GM19395 (cell line): Measurements from ENCODE around the gene FBXW2.
"Not testable (repeated sequence)": the region's sequence is repeated elsewhere in the genome, so short reads cannot be mapped to it uniquely, and the experiment has no call there.

ENCODE experiments used
- ATAC-seq: cut with Tn5 transposase; IDR thresholded peaks from one replicate; pipeline ENCODE4 v1.9.1; 2021; ENCODE audit warnings: mild to moderate bottlenecking, moderate library complexity; ENCODE audit not compliant: unreplicated experiment

FBXW2 gene

GRCh38 chr9:120746366-120746765 lies 46.9 kb downstream of the FBXW2 start:
- not testable (repeated sequence) for ATAC-seq

GRCh38 chr9:120745278-120745677 lies 47.9 kb downstream of the FBXW2 start:
- no peak for ATAC-seq

- ATAC-seq, result peak; percentile 67
These were observed 50.2 kb downstream of the FBXW2 start for GRCh38 chr9:120742951-120743416.

GRCh38 chr9:120741701-120742100 lies 51.5 kb downstream of the FBXW2 start:
- no peak for ATAC-seq

GRCh38 chr9:120741191-120741590 lies 52.0 kb downstream of the FBXW2 start:
- no peak for ATAC-seq

- no peak for ATAC-seq
These were observed 53.1 kb downstream of the FBXW2 start for GRCh38 chr9:120740132-120740531.

- no peak for ATAC-seq
These were observed 55.6 kb downstream of the FBXW2 start for GRCh38 chr9:120737416-120738165.

- ATAC-seq, result no peak
These were observed 56.3 kb downstream of the FBXW2 start for GRCh38 chr9:120736881-120737280.

GRCh38 chr9:120735415-120736126 lies 57.6 kb downstream of the FBXW2 start:
- ATAC-seq, result no peak

GRCh38 chr9:120734607-120735410 lies 58.4 kb downstream of the FBXW2 start:
- ATAC-seq, result no peak

- ATAC-seq, result no peak
These were observed 60.0 kb downstream of the FBXW2 start for GRCh38 chr9:120733190-120733589.

- peak; percentile 61 for ATAC-seq
These were observed 62.3 kb downstream of the FBXW2 start for GRCh38 chr9:120730654-120731514.

GRCh38 chr9:120729791-120730241 lies 63.4 kb downstream of the FBXW2 start:
- no peak for ATAC-seq

GRCh38 chr9:120726484-120726883 lies 66.7 kb downstream of the FBXW2 start:
- ATAC-seq, result no peak

GRCh38 chr9:120725907-120726306 lies 67.3 kb downstream of the FBXW2 start:
- ATAC-seq, result no peak

- ATAC-seq, result no peak
These were observed 68.3 kb downstream of the FBXW2 start for GRCh38 chr9:120724757-120725400.

- no peak for ATAC-seq
These were observed 69.7 kb downstream of the FBXW2 start for GRCh38 chr9:120723565-120723964.

GRCh38 chr9:120720404-120720803 lies 72.8 kb downstream of the FBXW2 start:
- ATAC-seq, result no peak

GRCh38 chr9:120718316-120718715 lies 74.9 kb downstream of the FBXW2 start:
- ATAC-seq, result no peak

GRCh38 chr9:120717176-120717575 lies 76.0 kb downstream of the FBXW2 start:
- ATAC-seq, result no peak
